Measurements from ENCODE around the gene PACS2. TPM values are rescaled to one million over a fixed set of nuclear protein-coding genes. Genes with fewer than 3 reads are reported as not detected.
A peak's percentile ranks its signal among the peaks of the same experiment; 100 is the strongest.

Gene PACS2
- total RNA-seq, 3 donors from 2014 or later (not counting 1 experiment from before 2014, with no cell fraction given), result 58.4 to 76.5 (median 69.2) TPM

DNA sequence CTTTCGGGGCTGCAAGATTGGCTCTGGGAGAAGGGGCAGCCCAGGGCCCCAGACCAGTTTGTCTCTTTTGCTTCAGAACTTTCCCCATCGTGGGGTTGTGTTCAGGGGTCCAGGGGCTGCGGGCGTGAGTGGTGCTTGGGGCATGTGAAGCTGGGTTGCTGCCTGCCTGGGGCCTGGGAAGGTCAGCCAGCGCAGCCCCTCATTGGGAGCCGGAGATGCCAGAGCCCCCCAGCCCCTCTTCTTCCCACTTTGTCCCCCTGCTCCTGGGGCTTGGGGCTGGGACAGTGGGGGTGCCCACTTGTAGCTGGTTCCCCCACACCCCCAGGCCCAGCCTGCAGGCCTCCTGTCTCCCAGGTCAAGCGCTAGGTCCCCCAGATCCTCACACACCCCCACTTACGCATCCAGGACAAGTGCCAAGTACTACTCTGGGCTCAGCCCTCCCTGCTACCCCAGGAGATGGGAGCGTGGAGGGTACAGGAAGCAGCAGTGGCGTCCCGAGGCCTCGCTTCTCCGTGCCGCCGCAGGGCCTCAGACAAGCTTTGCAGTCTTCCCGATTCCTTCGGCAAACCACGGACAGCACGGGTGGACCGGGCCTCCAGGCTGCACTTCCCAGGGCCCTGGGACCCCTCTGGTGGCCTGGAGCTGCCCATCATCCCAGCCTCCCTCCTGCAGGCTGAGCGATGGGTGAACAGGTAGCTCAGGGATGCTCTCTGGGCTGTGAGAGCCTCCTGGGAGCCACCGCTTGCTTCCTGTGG is 41.5 kb downstream of the PACS2 start:
- H3K27ac Mint-ChIP-seq, result no peak overlapping the region
- H3K27me3 Mint-ChIP-seq (ENCODE audit: low read depth in 2 of 2), result no peaks in the 10 kb centered on the region
- Histone ChIP-seq H3K27me3 (ENCODE audit: control insufficient read depth, insufficient read depth, low read length) (no peaks in the 10 kb centered on the region), H3K4me3 (ENCODE audit: low read length) (no peak overlapping the region), H3K9me3 (ENCODE audit: control insufficient read depth, insufficient read depth, low read length) (no peaks in the 10 kb centered on the region), H3K4me1 (ENCODE audit: control insufficient read depth, insufficient read depth, low read length) (peaks cover 4% of the 10 kb centered on the region), H3K27ac (ENCODE audit: low read length) (no peak overlapping the region), H3K36me3 (ENCODE audit: control insufficient read depth, insufficient read depth, low read length) (no peaks in the 10 kb centered on the region)
- TF ChIP-seq, protein P1, sequence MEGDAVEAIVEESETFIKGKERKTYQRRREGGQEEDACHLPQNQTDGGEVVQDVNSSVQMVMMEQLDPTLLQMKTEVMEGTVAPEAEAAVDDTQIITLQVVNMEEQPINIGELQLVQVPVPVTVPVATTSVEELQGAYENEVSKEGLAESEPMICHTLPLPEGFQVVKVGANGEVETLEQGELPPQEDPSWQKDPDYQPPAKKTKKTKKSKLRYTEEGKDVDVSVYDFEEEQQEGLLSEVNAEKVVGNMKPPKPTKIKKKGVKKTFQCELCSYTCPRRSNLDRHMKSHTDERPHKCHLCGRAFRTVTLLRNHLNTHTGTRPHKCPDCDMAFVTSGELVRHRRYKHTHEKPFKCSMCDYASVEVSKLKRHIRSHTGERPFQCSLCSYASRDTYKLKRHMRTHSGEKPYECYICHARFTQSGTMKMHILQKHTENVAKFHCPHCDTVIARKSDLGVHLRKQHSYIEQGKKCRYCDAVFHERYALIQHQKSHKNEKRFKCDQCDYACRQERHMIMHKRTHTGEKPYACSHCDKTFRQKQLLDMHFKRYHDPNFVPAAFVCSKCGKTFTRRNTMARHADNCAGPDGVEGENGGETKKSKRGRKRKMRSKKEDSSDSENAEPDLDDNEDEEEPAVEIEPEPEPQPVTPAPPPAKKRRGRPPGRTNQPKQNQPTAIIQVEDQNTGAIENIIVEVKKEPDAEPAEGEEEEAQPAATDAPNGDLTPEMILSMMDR (IDR thresholded peaks at IDR 0.05), result no peak
- peaks cover 0 to 4% of the 10 kb centered on the region in 2 donors for H3K4me1 Mint-ChIP-seq
- DNase-seq (no peak), ATAC-seq (no peak)
- WGBS (ENCODE audit: insufficient coverage), result 95% methylated on average over 22 of the region's 22 CpGs
- H3K36me3 Mint-ChIP-seq, result no peaks in the 10 kb centered on the region
- intact Hi-C loops (cut with micrococcal nuclease), result loop anchor here (10.0 kb wide), 1 partner anchor 381 kb away; the partner anchor contains the start of gene AHNAK2
- H3K9me3 Mint-ChIP-seq, result no peaks in the 10 kb centered on the region
- no peak overlapping the region for H3K4me3 Mint-ChIP-seq

DNA sequence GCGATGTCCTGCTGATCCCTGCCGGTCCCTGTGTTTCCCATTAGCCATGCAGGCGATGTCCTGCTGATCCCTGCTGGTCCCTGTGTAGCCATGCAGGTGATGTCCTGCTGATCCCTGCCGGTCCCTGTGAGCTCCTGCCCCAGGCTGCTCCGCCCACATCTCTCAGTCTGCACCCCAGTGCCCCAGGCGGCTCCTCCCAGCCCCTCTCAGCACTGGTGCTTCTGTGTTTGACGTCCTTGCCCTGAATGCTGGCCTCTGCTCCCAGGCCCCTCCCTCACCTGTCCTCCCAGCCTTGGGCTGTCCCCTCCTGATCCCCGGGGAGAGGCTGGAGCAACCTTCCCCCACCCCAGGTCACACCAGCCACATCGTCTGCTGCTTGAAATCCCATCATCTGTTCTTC is 42.4 kb downstream of the PACS2 start:
- no peak for DNase-seq
- no peak for ATAC-seq
- no peaks in the 10 kb centered on the region for H3K9me3 ChIP-seq (ENCODE audit: control insufficient read depth, insufficient read depth, low read length)
- H3K9me3 Mint-ChIP-seq, result no peaks in the 10 kb centered on the region
- H3K4me1 ChIP-seq (ENCODE audit: control insufficient read depth, insufficient read depth, low read length), result peaks cover 2% of the 10 kb centered on the region
- no peaks in the 10 kb centered on the region for H3K36me3 ChIP-seq (ENCODE audit: control insufficient read depth, insufficient read depth, low read length)
- TF ChIP-seq, protein P1 (IDR thresholded peaks at IDR 0.05), result no peak
- H3K4me3 ChIP-seq (ENCODE audit: low read length), result no peak overlapping the region
- no peaks in the 10 kb centered on the region for H3K27me3 Mint-ChIP-seq (ENCODE audit: low read depth in 2 of 2)
- no peaks in the 10 kb centered on the region for H3K27me3 ChIP-seq (ENCODE audit: control insufficient read depth, insufficient read depth, low read length)
- H3K4me1 Mint-ChIP-seq, result peaks cover 0 to 3% of the 10 kb centered on the region in 2 donors
- no peaks in the 10 kb centered on the region for H3K36me3 Mint-ChIP-seq
- no peak overlapping the region for H3K27ac Mint-ChIP-seq
- no peak overlapping the region for H3K4me3 Mint-ChIP-seq
- WGBS (ENCODE audit: insufficient coverage), result 97% methylated on average over 9 of the region's 9 CpGs
- intact Hi-C loops (cut with micrococcal nuclease), result loop anchor here (10.0 kb wide), 1 partner anchor 382 kb away; the partner anchor contains the start of gene AHNAK2
- H3K27ac ChIP-seq (ENCODE audit: low read length), result no peak overlapping the region

DNA sequence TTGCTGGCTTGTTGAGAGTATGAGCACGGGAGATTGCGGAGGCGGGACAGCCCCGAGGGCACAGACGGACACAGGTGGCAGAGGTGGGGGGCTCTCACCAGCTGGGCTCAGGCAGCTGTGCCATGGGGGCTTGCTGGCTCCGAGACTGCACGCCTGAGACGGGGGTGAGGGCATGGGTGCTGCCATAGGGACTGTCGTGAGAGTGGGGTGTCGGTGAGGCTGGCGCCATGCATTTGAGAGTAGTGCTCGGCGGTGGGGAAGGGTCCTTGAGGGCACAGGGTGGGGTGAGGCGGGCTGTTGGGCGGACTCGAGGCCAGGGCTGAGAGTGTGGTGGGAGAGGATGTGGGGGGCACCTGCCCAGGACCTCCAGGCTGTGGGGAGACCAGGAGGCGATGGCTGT is 43.1 kb downstream of the PACS2 start:
- TF ChIP-seq, protein P1 (IDR thresholded peaks at IDR 0.05), result no peak
- no peaks in the 10 kb centered on the region for H3K27me3 ChIP-seq (ENCODE audit: control insufficient read depth, insufficient read depth, low read length)
- intact Hi-C loops (cut with micrococcal nuclease), result loop anchor here (10.0 kb wide), 1 partner anchor 383 kb away; the partner anchor contains the start of gene AHNAK2

More for the DNA sequence above, 43.1 kb downstream of the PACS2 start:
- Mint-ChIP-seq H3K4me3 (no peak overlapping the region), H3K27ac (no peak overlapping the region), H3K36me3 (no peaks in the 10 kb centered on the region), H3K9me3 (no peaks in the 10 kb centered on the region), H3K27me3 (ENCODE audit: low read depth in 2 of 2) (no peaks in the 10 kb centered on the region), H3K4me1 (no peaks in the 10 kb centered on the region)
- peak in 1 of 3 donors; percentile 5 for ATAC-seq
- Histone ChIP-seq H3K4me1 (ENCODE audit: control insufficient read depth, insufficient read depth, low read length) (no peaks in the 10 kb centered on the region), H3K4me3 (ENCODE audit: low read length) (no peak overlapping the region), H3K9me3 (ENCODE audit: control insufficient read depth, insufficient read depth, low read length) (no peaks in the 10 kb centered on the region), H3K27ac (ENCODE audit: low read length) (no peak overlapping the region), H3K36me3 (ENCODE audit: control insufficient read depth, insufficient read depth, low read length) (no peaks in the 10 kb centered on the region)
- no peak for DNase-seq
- 94% methylated on average over 17 of the region's 17 CpGs for WGBS (ENCODE audit: insufficient coverage)
